Measurements from ENCODE around the gene TIPARP.

DNA sequence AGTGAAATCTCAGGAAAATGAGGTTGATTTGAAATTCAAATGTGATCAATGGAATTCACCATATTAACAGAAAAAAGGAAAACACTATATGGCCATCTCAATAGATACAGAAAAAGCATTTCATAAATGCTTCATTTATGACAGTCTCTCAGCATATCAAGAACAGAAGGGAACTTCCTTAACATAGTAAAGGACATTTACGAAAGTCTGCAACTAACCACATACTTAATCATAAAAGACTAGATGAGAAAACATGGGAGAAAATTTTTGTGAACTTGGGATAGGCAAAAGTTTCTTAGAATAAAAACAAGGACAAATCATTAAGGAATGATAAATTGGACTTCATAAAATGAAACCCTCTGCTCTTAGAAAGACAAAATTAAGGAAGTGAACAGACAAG, 24.7 kb upstream of the TIPARP start:
- no peak for TF ChIP-seq CTCF (IDR thresholded peaks at IDR 0.05; ENCODE audit: low read length)
- no peak for TF ChIP-seq EZH2 (IDR thresholded peaks at IDR 0.05; ENCODE audit: borderline replicate concordance, low read length)

Measured in OCI-LY1 (cell line).